IPS-18a (cell line): Measurements from ENCODE around the gene ABCC9.

Experiments used
- H3K27ac ChIP-seq: one replicate; pipeline ENCODE4 v1.5.1; 2013; ENCODE audit warnings: low read length
- H3K27me3 ChIP-seq: one replicate; pipeline ENCODE4 v1.6.1; 2013; ENCODE audit warnings: mild to moderate bottlenecking, low read length; ENCODE audit not compliant: control insufficient read depth, insufficient read depth
- H3K36me3 ChIP-seq: one replicate; pipeline ENCODE4 v1.6.1; 2013; ENCODE audit warnings: low read depth, low read length; ENCODE audit not compliant: control insufficient read depth
- H3K4me1 ChIP-seq: one replicate; pipeline ENCODE4 v1.6.1; 2013; ENCODE audit warnings: low read depth, low read length; ENCODE audit not compliant: control insufficient read depth
- H3K4me3 ChIP-seq: one replicate; pipeline ENCODE4 v1.5.1; 2013; ENCODE audit warnings: low read length
- H3K9ac ChIP-seq: one replicate; pipeline ENCODE4 v1.6.1; 2013; ENCODE audit warnings: mild to moderate bottlenecking, low read length, moderate library complexity
- H3K9me3 ChIP-seq: one replicate; pipeline ENCODE4 v1.6.1; 2013; ENCODE audit warnings: low read depth, low read length; ENCODE audit not compliant: control insufficient read depth

The ABCC9 gene

GRCh38 chr12:21766403-21766802, 174.8 kb downstream of the ABCC9 start:
- Histone ChIP-seq H3K36me3 (no peaks in the 10 kb centered on the region), H3K27me3 (no peaks in the 10 kb centered on the region)

GRCh38 chr12:21764950-21765349, 176.3 kb downstream of the ABCC9 start:
- Histone ChIP-seq H3K9me3 (no peaks in the 10 kb centered on the region), H3K27me3 (no peaks in the 10 kb centered on the region), H3K4me1 (no peaks in the 10 kb centered on the region), H3K27ac (no peak overlapping the region), H3K9ac (no peak overlapping the region), H3K36me3 (no peaks in the 10 kb centered on the region), H3K4me3 (no peak overlapping the region)

More at GRCh38 chr12:21766403-21766802, 174.8 kb downstream of the ABCC9 start:
- Histone ChIP-seq H3K9me3 (no peaks in the 10 kb centered on the region), H3K9ac (no peak overlapping the region), H3K4me3 (no peak overlapping the region), H3K27ac (no peak overlapping the region), H3K4me1 (no peaks in the 10 kb centered on the region)

GRCh38 chr12:21764065-21764464, 177.2 kb downstream of the ABCC9 start:
- H3K9me3 ChIP-seq = no peaks in the 10 kb centered on the region
- no peak overlapping the region for H3K4me3 ChIP-seq
- no peaks in the 10 kb centered on the region for H3K4me1 ChIP-seq
- H3K27ac ChIP-seq = no peak overlapping the region
- no peak overlapping the region for H3K9ac ChIP-seq
- H3K27me3 ChIP-seq = no peaks in the 10 kb centered on the region
- H3K36me3 ChIP-seq = no peaks in the 10 kb centered on the region

GRCh38 chr12:21763531-21763930, 177.7 kb downstream of the ABCC9 start:
- H3K27me3 ChIP-seq = no peaks in the 10 kb centered on the region
- no peak overlapping the region for H3K9ac ChIP-seq
- H3K9me3 ChIP-seq = no peaks in the 10 kb centered on the region
- no peak overlapping the region for H3K4me3 ChIP-seq
- no peaks in the 10 kb centered on the region for H3K36me3 ChIP-seq
- no peaks in the 10 kb centered on the region for H3K4me1 ChIP-seq
- H3K27ac ChIP-seq = no peak overlapping the region

- H3K9me3 ChIP-seq = no peaks in the 10 kb centered on the region
- H3K4me3 ChIP-seq = no peak overlapping the region
- no peaks in the 10 kb centered on the region for H3K27me3 ChIP-seq
- H3K27ac ChIP-seq = no peak overlapping the region
- H3K36me3 ChIP-seq = no peaks in the 10 kb centered on the region
- H3K9ac ChIP-seq = no peak overlapping the region
- no peaks in the 10 kb centered on the region for H3K4me1 ChIP-seq
Observed at GRCh38 chr12:21759737-21760136, 181.5 kb downstream of the ABCC9 start.

GRCh38 chr12:21757735-21758134, 183.5 kb downstream of the ABCC9 start:
- Histone ChIP-seq H3K4me1 (no peaks in the 10 kb centered on the region), H3K27me3 (no peaks in the 10 kb centered on the region), H3K9ac (no peak overlapping the region), H3K4me3 (no peak overlapping the region), H3K9me3 (no peaks in the 10 kb centered on the region), H3K27ac (no peak overlapping the region), H3K36me3 (no peaks in the 10 kb centered on the region)

GRCh38 chr12:21756699-21757098, 184.5 kb downstream of the ABCC9 start:
- H3K4me3 ChIP-seq = no peak overlapping the region

GRCh38 chr12:21751517-21751916, 189.7 kb downstream of the ABCC9 start:
- Histone ChIP-seq H3K27me3 (no peaks in the 10 kb centered on the region), H3K9ac (no peak overlapping the region), H3K4me1 (no peaks in the 10 kb centered on the region), H3K36me3 (no peaks in the 10 kb centered on the region), H3K9me3 (no peaks in the 10 kb centered on the region), H3K27ac (no peak overlapping the region), H3K4me3 (no peak overlapping the region)

More at GRCh38 chr12:21756699-21757098, 184.5 kb downstream of the ABCC9 start:
- Histone ChIP-seq H3K27ac (no peak overlapping the region), H3K36me3 (no peaks in the 10 kb centered on the region), H3K9ac (no peak overlapping the region), H3K4me1 (no peaks in the 10 kb centered on the region), H3K27me3 (no peaks in the 10 kb centered on the region), H3K9me3 (no peaks in the 10 kb centered on the region)
